Measurements from ENCODE around the gene MTHFD2.

DNA sequence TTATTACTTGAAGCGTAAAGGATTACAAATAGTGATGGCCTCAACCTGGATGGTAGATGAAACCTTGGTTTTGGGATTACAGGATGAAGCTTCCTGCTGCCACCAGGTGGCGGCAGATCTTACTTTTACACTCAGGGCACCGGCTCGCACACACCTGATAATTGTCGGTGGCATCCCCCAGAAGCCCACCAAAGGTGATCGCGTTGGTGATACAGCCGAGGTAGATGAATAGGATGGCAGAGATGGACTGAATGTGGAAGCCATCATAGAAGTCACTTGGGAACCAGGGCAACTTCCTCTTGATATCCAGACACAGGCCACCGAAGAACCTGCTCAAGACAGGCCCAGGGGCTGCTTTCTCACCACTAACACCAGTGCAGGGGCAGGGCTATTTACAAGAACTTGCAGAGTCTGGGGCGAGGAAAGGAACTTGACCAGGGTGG, 51.8 kb downstream of the MTHFD2 start:
- TF ChIP-seq, protein P1, sequence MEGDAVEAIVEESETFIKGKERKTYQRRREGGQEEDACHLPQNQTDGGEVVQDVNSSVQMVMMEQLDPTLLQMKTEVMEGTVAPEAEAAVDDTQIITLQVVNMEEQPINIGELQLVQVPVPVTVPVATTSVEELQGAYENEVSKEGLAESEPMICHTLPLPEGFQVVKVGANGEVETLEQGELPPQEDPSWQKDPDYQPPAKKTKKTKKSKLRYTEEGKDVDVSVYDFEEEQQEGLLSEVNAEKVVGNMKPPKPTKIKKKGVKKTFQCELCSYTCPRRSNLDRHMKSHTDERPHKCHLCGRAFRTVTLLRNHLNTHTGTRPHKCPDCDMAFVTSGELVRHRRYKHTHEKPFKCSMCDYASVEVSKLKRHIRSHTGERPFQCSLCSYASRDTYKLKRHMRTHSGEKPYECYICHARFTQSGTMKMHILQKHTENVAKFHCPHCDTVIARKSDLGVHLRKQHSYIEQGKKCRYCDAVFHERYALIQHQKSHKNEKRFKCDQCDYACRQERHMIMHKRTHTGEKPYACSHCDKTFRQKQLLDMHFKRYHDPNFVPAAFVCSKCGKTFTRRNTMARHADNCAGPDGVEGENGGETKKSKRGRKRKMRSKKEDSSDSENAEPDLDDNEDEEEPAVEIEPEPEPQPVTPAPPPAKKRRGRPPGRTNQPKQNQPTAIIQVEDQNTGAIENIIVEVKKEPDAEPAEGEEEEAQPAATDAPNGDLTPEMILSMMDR (IDR thresholded peaks at IDR 0.05 in 8 of 11, conservative IDR thresholded peaks at IDR 0.05 in 3 of 11) = peak; percentile 61 to 87 (median 74)
- TF ChIP-seq POLR2A (IDR thresholded peaks at IDR 0.05) = no peak
